H1 (cell line): ENCODE results near the gene GGA1. TPM values are rescaled to one million over a fixed set of nuclear protein-coding genes. Genes with fewer than 3 reads are reported as not detected.
A peak's percentile ranks its signal among the peaks of the same experiment; 100 is the strongest.

Source experiments
- CTCF ChIA-PET: fragments of 300-600 bp; sonication (Branson Sonifier 250); formaldehyde crosslinking; loops from one replicate; lab custom pipeline; 2021; ENCODE audit not compliant: partially characterized antibody; lab: Charles Lee
- POLR2A ChIA-PET: fragments of 300-600 bp; sonication (Branson Sonifier 250); formaldehyde crosslinking; loops from one replicate; lab custom pipeline; 2021; ENCODE audit warnings: inconsistent platforms; ENCODE audit not compliant: partially characterized antibody; lab: Charles Lee
- DNase-seq, 2 experiments: peaks; one replicate each; pipeline versions ENCODE4 v3.0.0 to v3.0.0-alpha.2; 2010 to 2022; ENCODE audit warnings: low spot score in 2 of 2, low read depth in 1 of 2, mixed read lengths in 1 of 2
- FAIRE-seq: peaks from 2 replicates; lab custom pipeline; 2011; peaks lifted over from hg19 to GRCh38; lab: Jason Lieb, UNC
- H2AFZ ChIP-seq: 2 replicates; pipeline ENCODE4 v1.8.1; 2012; ENCODE audit warnings: low read length, inconsistent platforms
- H2AK5ac ChIP-seq: 2 replicates; pipeline ENCODE4 v1.6.1; 2013; ENCODE audit warnings: low read depth, low read length
- H2BK120ac ChIP-seq: replicated peaks from 2 replicates; pipeline ENCODE3; 2013; ENCODE audit warnings: low read depth, low read length, inconsistent platforms
- H2BK12ac ChIP-seq: 2 replicates; pipeline ENCODE4 v1.6.1; 2013; ENCODE audit warnings: low read depth, low read length
- H2BK15ac ChIP-seq: 2 replicates; pipeline ENCODE4 v1.6.1; 2013; ENCODE audit warnings: low read length
- H2BK20ac ChIP-seq: 2 replicates; pipeline ENCODE4 v1.6.1; 2013; ENCODE audit warnings: low read length
- H2BK5ac ChIP-seq: 2 replicates; pipeline ENCODE4 v1.6.1; 2013; ENCODE audit warnings: low read depth, low read length
- H3K14ac ChIP-seq: 2 replicates; pipeline ENCODE4 v1.6.1; 2013; ENCODE audit warnings: inconsistent platforms; ENCODE audit not compliant: insufficient read length
- H3K18ac ChIP-seq: 2 replicates; pipeline ENCODE4 v1.6.1; 2013; ENCODE audit warnings: low read length; ENCODE audit errors: extremely low read depth
- H3K23ac ChIP-seq: 2 replicates; pipeline ENCODE4 v1.6.1; 2013; ENCODE audit warnings: inconsistent platforms; ENCODE audit not compliant: insufficient read length
- H3K23me2 ChIP-seq: 2 replicates; pipeline ENCODE4 v1.6.1; 2013; ENCODE audit warnings: low read depth, low read length
- H3K27ac ChIP-seq: 2 replicates; pipeline ENCODE4 v1.6.1; 2011; ENCODE audit warnings: low read depth, low read length, inconsistent platforms
- H3K27me3 ChIP-seq, 4 experiments: replicated peaks in 1 of 4; 1 replicate in 1 of 4; 2 replicates in 3 of 4; pipeline versions ENCODE4 v1.6.1 to v1.8.1; 2011 to 2013; ENCODE audit warnings: low read length in 3 of 4, mild to moderate bottlenecking in 3 of 4, inconsistent platforms in 2 of 4, mixed read lengths in 2 of 4, moderate library complexity in 1 of 4; ENCODE audit not compliant: control insufficient read depth in 3 of 4, insufficient read depth in 3 of 4; ENCODE audit errors: extremely low read depth in 1 of 4
- H3K36me3 ChIP-seq, 4 experiments: 2 replicates each; pipeline versions ENCODE4 v1.6.1 to v1.8.1; 2011 to 2013; ENCODE audit warnings: mild to moderate bottlenecking in 4 of 4, low read length in 3 of 4, moderate library complexity in 2 of 4, control low read depth in 1 of 4, inconsistent platforms in 1 of 4; ENCODE audit not compliant: insufficient read depth in 4 of 4, control insufficient read depth in 2 of 4
- H3K4ac ChIP-seq: replicated peaks from 2 replicates; pipeline ENCODE3; 2013; ENCODE audit warnings: low read length, low read depth, mixed read lengths, inconsistent platforms; ENCODE audit not compliant: insufficient read length
- H3K4me1 ChIP-seq, 4 experiments: replicated peaks in 1 of 4; 1 replicate in 1 of 4; 2 replicates in 3 of 4; pipeline versions ENCODE4 v1.6.1 to v1.8.1; 2011 to 2013; ENCODE audit warnings: low read length in 3 of 4, inconsistent platforms in 2 of 4, mixed read lengths in 1 of 4; ENCODE audit not compliant: insufficient read depth in 4 of 4, control insufficient read depth in 3 of 4
- H3K4me2 ChIP-seq, 2 experiments: 2 replicates each; pipeline versions ENCODE4 v1.6.1 to v1.8.1; 2011 to 2013; ENCODE audit warnings: low read depth in 2 of 2, low read length in 2 of 2, control low read depth in 1 of 2, inconsistent platforms in 1 of 2, mild to moderate bottlenecking in 1 of 2; ENCODE audit not compliant: insufficient read depth in 1 of 2
- H3K4me3 ChIP-seq, 4 experiments: fragments of 200-600, 300-600 bp in 1 of 4; sonication (generic), shearing (Covaris generic), sonication (Bioruptor Twin) in 1 of 4; 2 replicates each; pipeline versions ENCODE4 v1.5.1 to v1.8.1; 2011 to 2016; ENCODE audit warnings: low read length in 4 of 4, low read depth in 3 of 4, control low read depth in 2 of 4, inconsistent platforms in 2 of 4, mild to moderate bottlenecking in 2 of 4, mixed read lengths in 1 of 4, moderate library complexity in 1 of 4; ENCODE audit not compliant: insufficient read depth in 2 of 4; ENCODE audit errors: extremely low read depth in 1 of 4
- H3K56ac ChIP-seq: replicated peaks from 2 replicates; pipeline ENCODE3; 2013; ENCODE audit warnings: low read depth, mild to moderate bottlenecking, mixed read lengths, low read length, inconsistent platforms; ENCODE audit not compliant: insufficient read length
- H3K79me1 ChIP-seq: 2 replicates; pipeline ENCODE4 v1.6.1; 2013; ENCODE audit warnings: low read depth, low read length, control low read depth
- H3K79me2 ChIP-seq, 2 experiments: 2 replicates each; pipeline versions ENCODE4 v1.6.1 to v1.8.1; 2012 to 2013; ENCODE audit warnings: low read length in 2 of 2, mild to moderate bottlenecking in 2 of 2, inconsistent platforms in 1 of 2; ENCODE audit not compliant: insufficient read depth in 2 of 2, control insufficient read depth in 1 of 2
- H3K9ac ChIP-seq, 4 experiments: replicated peaks in 1 of 4; 1 replicate in 1 of 4; 2 replicates in 3 of 4; pipeline versions ENCODE4 v1.6.1 to v1.8.1; 2011 to 2013; ENCODE audit warnings: low read depth in 3 of 4, low read length in 3 of 4, control low read depth in 2 of 4, mild to moderate bottlenecking in 2 of 4, moderate library complexity in 2 of 4, inconsistent platforms in 1 of 4; ENCODE audit errors: extremely low read depth in 1 of 4
- H3K9me3 ChIP-seq, 2 experiments: 2 replicates each; pipeline versions ENCODE4 v1.6.1 to v1.8.1; 2012 to 2013; ENCODE audit warnings: mild to moderate bottlenecking in 2 of 2, moderate library complexity in 2 of 2, control low read depth in 1 of 2, inconsistent platforms in 1 of 2, low read depth in 1 of 2, low read length in 1 of 2, mixed read lengths in 1 of 2; ENCODE audit not compliant: insufficient read depth in 2 of 2
- H4K20me1 ChIP-seq, 2 experiments: replicated peaks in 1 of 2; 2 replicates each; pipeline versions ENCODE3 to v1.8.1; 2011 to 2013; ENCODE audit warnings: inconsistent platforms in 2 of 2, low read length in 2 of 2, mild to moderate bottlenecking in 1 of 2; ENCODE audit not compliant: insufficient read depth in 2 of 2, control insufficient read depth in 1 of 2
- H4K5ac ChIP-seq: 2 replicates; pipeline ENCODE4 v1.6.1; 2013; ENCODE audit warnings: low read length, low read depth, mixed read lengths, inconsistent platforms; ENCODE audit not compliant: insufficient read length
- H4K8ac ChIP-seq: 2 replicates; pipeline ENCODE4 v1.8.0; 2013; ENCODE audit warnings: mild to moderate bottlenecking, moderate library complexity, low read length, inconsistent platforms; ENCODE audit not compliant: insufficient read depth; ENCODE audit errors: extremely low read depth
- H4K91ac ChIP-seq: replicated peaks from 2 replicates; pipeline ENCODE3; 2013; ENCODE audit warnings: low read length, mixed read lengths, inconsistent platforms; ENCODE audit not compliant: insufficient read length
- CBX5 ChIP-seq: fragments of 300-800, 300-1000 bp; sonication (generic); IDR thresholded peaks from 2 replicates; pipeline ENCODE4 v1.7.1; 2016; ENCODE audit warnings: antibody characterized with exemption, low read length, low read depth
- CHD2 ChIP-seq: IDR thresholded peaks from 2 replicates; pipeline ENCODE4 v1.6.1; 2012; ENCODE audit warnings: low read length, improper control_type of control experiment
- GTF2F1 ChIP-seq: IDR thresholded peaks from 2 replicates; pipeline ENCODE4 v1.6.1; 2012; ENCODE audit warnings: low read depth, low read length, improper control_type of control experiment, borderline replicate concordance
- HDAC2 ChIP-seq, 2 experiments: fragments of 300-600 bp in 1 of 2; sonication (generic) in 1 of 2; IDR thresholded peaks; 2 replicates each; pipeline ENCODE4 v1.6.1; 2011 to 2012; ENCODE audit warnings: low read depth in 2 of 2, low read length in 2 of 2, mild to moderate bottlenecking in 2 of 2, moderate library complexity in 2 of 2, borderline replicate concordance in 1 of 2, inconsistent platforms in 1 of 2
- RAD21 ChIP-seq, 2 experiments: IDR thresholded peaks in 1 of 2; conservative IDR thresholded peaks in 1 of 2; 2 replicates each; pipeline ENCODE4 v1.6.1; 2011; ENCODE audit warnings: low read depth in 2 of 2, low read length in 2 of 2, improper control_type of control experiment in 1 of 2, inconsistent platforms in 1 of 2, mild to moderate bottlenecking in 1 of 2, moderate library complexity in 1 of 2
- RBBP5 ChIP-seq: IDR thresholded peaks from 2 replicates; pipeline ENCODE4 v1.7.1; 2012; ENCODE audit warnings: low read depth, mild to moderate bottlenecking, inconsistent platforms, low read length, moderate library complexity, borderline replicate concordance
- SIN3A ChIP-seq, 2 experiments: IDR thresholded peaks in 1 of 2; conservative IDR thresholded peaks in 1 of 2; 2 replicates each; pipeline ENCODE4 v1.6.1; 2011 to 2012; ENCODE audit warnings: low read length in 2 of 2, improper control_type of control experiment in 1 of 2, low read depth in 1 of 2, mild to moderate bottlenecking in 1 of 2
- TAF1 ChIP-seq: IDR thresholded peaks from 2 replicates; pipeline ENCODE4 v1.6.1; 2011; ENCODE audit warnings: mild to moderate bottlenecking, low read depth, low read length
- ZNF274 ChIP-seq: IDR thresholded peaks from 2 replicates; pipeline ENCODE4 v1.7.0; 2012; ENCODE audit warnings: low read length, borderline replicate concordance; ENCODE audit errors: extremely low read depth
- WGBS, 2 experiments: shearing (Covaris generic) in 1 of 2; methylation state at CpG; one replicate each; pipeline versions ENCODE4 v1.1.6 to v1.1.7; 2013 to 2015; ENCODE audit warnings: low lambda C conversion rate in 2 of 2, mixed read lengths in 2 of 2, inconsistent platforms in 1 of 2, low coverage in 1 of 2, missing lambda C conversion rate in 1 of 2; ENCODE audit not compliant: insufficient replicate concordance in 2 of 2, insufficient coverage in 1 of 2, insufficient read length in 1 of 2; ENCODE audit errors: extremely low coverage in 1 of 2, missing lambda C conversion rate in 1 of 2; 5-methylcytosine and 5-hydroxymethylcytosine counted together
- polyA plus RNA-seq, 7 experiments: library from polyadenylated mRNA; depleted of rRNA in 3 of 7; stranded (reverse) in 5 of 7; unstranded in 2 of 7; fragments of >200 nt in 5 of 7; fragments of 200-250 nt in 2 of 7; gene quantifications; 1 replicate in 5 of 7; 2 replicates in 1 of 7; 4 replicates in 1 of 7; pipeline versions ENCODE4 v1.2.1 to v1.2.3, GENCODE V29; 2011 to 2013; ENCODE audit warnings: missing spikeins in 2 of 7, mixed read lengths in 2 of 7
- total RNA-seq: library from RNA; stranded (reverse); fragmentation: NEBNext Ultra II Directional; extraction: Animal tissue kit (Norgen Biotek cat#: 25700); gene quantifications from 2 replicates; pipeline ENCODE4 v1.2.1, GENCODE V29; 2021

GGA1 gene
- total and polyA plus RNA-seq, 2 of the 8 experiments (the other 6 are each of a cell fraction or from before 2014, with no cell fraction given) = 49.3 to 57.2 TPM

DNA sequence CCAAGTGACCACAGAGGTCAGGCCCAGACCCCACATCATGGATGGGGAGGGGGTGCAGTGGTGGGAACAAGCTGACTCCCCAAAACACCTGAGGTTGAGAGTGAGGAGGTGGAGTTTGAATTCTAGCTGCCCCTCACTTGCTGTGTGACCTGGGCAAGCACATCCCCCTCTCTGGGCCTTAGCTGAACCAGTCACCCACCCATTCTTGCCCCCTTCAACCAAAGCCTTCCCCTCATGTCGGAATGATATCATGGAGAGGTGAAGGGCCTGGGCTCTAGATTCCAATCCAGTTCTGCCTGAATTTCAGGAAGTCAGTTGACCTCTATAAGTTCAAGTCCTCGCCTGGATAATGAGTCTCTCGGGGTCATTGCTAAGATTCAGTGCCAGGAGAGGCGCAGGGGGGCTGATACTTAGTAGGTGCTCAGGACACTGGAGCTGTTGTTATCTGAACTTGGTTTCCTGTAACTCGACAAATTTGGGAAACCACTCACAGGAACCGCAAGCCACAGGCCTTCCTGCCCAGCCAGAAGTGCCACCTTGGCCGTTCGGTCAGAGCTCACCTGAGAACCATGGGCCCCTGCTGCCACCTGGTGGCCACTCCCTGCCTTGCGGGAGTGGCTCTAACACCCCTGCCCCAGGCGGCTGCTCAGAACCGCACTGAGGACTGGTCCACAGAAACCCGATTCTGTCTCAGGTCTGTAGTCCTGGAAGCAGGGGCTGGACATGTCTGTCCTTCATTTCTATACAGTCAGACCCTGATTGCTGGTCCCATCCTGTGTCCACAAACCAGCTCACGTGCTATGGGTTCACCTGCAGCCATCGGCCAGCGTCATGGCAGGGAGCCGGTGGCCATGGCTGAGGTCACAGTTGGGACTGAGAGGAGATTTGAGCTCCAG lies 41.5 kb upstream of the GGA1 start:
- Histone ChIP-seq H3K9ac (no peak overlapping the region), H2AK5ac (peak overlapping the region; percentile 8; the same call in 1 of the 2 replicates)
- POLR2A ChIA-PET = interaction anchor here (0.9 to 12.2 kb wide), 9 partner anchors 9 to 119 kb away, joined by 3 to 198 read pairs (median 4); partner anchors contain the start of gene NOL12
- TF ChIP-seq ZNF274 (no peak), RBBP5 (no peak), SIN3A (conservative IDR thresholded peaks at IDR 0.05 in 1 of 2, IDR thresholded peaks at IDR 0.05 in 1 of 2; ENCODE audit: low read depth in 1 of 2, low read length in 2 of 2) (peak in 1 of 2 experiments; percentile 74; a peak in 1 of 4 replicates), GTF2F1 (no peak), HDAC2 (IDR thresholded peaks at IDR 0.05; ENCODE audit: borderline replicate concordance in 1 of 2, low read depth in 2 of 2, low read length in 2 of 2) (no peak), CBX5 (no peak), TAF1 (no peak), RAD21 (IDR thresholded peaks at IDR 0.05 in 1 of 2, conservative IDR thresholded peaks at IDR 0.05 in 1 of 2; ENCODE audit: low read depth in 2 of 2, low read length in 2 of 2) (peak; percentile 99 to 100), CHD2 (no peak)

More for the DNA sequence above, 41.5 kb upstream of the GGA1 start:
- H3K4me3 ChIP-seq = no peak overlapping the region
- peak overlapping the region; percentile 26 for H4K91ac ChIP-seq
- 65% methylated on average over 16 of the region's 16 CpGs; no CpG with 5 or more reads in 1 of the 2 experiments for WGBS, 2 experiments
- H2BK20ac ChIP-seq = 0 out of 2 replicates have a peak overlapping the region, but pooled peaks have one; percentile 72
- H3K4me2 ChIP-seq = no peak overlapping the region
- peak overlapping the region; percentile 21; the same call in 1 of the 2 replicates for H2BK15ac ChIP-seq
- no peak overlapping the region for H2BK120ac ChIP-seq
- H3K36me3 ChIP-seq = no peaks in the 10 kb centered on the region
- no peak overlapping the region for H3K4ac ChIP-seq
- DNase-seq = peak in 1 of 2 experiments; percentile 98
- no peaks in the 10 kb centered on the region for H4K20me1 ChIP-seq
- peak; percentile 83 for FAIRE-seq
- H3K27ac ChIP-seq = no peak overlapping the region
- H2BK12ac ChIP-seq = peak overlapping the region; percentile 80; the same call in 1 of the 2 replicates
- no peak overlapping the region for H2AFZ ChIP-seq
- no peaks in the 10 kb centered on the region for H3K79me1 ChIP-seq
- no peaks in the 10 kb centered on the region for H3K79me2 ChIP-seq
- H3K23me2 ChIP-seq = no peaks in the 10 kb centered on the region
- no peak overlapping the region for H4K8ac ChIP-seq
- H4K5ac ChIP-seq = no peak overlapping the region
- no peak overlapping the region for H3K18ac ChIP-seq
- H2BK5ac ChIP-seq = peak overlapping the region; percentile 24
- no peak overlapping the region for H3K14ac ChIP-seq
- CTCF ChIA-PET = interaction anchor here (0.6 to 39.4 kb wide), 42 partner anchors 11 to 545 kb away, joined by 3 to 1347 read pairs (median 5); partner anchors contain the start of genes GGA1, LGALS2, MFNG and PDXP
- H3K9me3 ChIP-seq = no peaks in the 10 kb centered on the region
- H3K4me1 ChIP-seq = peaks cover 13 to 35% (median 20%) of the 10 kb centered on the region in 4 experiments
- H3K56ac ChIP-seq = no peak overlapping the region
- no peak overlapping the region for H3K23ac ChIP-seq
- H3K27me3 ChIP-seq = no peaks in the 10 kb centered on the region; a peak in 1 of 7 replicates
